ENCODE results near the gene TP53I11. TPM values are rescaled to one million over a fixed set of nuclear protein-coding genes. Genes with fewer than 3 reads are reported as not detected.

The TP53I11 gene
- total and polyA plus RNA-seq, 2 donors (not counting 1 experiment from before 2014, with no cell fraction given) = 25.0 to 229 TPM

DNA sequence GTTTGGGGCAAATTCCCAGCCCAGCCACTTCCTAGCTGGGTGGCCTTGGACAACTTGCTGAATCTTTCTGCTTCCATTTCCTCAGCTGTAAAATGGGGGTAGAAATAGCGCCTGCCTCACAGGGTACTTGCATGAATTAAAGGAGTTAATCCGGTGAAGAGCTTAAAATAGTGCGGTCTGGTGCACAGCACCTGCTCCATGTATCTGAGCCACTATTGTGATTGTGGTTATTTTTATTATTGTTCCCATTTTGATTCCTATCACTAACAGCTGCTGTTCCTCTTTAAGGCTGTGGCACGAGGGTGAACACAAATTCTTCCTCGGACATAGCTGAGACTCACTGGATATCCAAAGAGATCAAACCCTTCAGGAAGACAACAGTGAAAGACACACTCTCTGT is 46.9 kb upstream of the TP53I11 start:
- H3K9ac ChIP-seq (ENCODE audit: low read length) = no peak overlapping the region
- H3K4me3 Mint-ChIP-seq = no peak overlapping the region
- H3K9me3 Mint-ChIP-seq (ENCODE audit: insufficient read depth) = no peaks in the 10 kb centered on the region
- no peak overlapping the region for H3K4me2 ChIP-seq (replicated peaks; ENCODE audit: low read depth, low read length, poor library complexity, severe bottlenecking)
- H3K27ac ChIP-seq (ENCODE audit: low read length in 2 of 2) = no peak overlapping the region
- DNase-seq (no peak), ATAC-seq (ENCODE audit: low read depth) (no peak)
- POLR2A ChIA-PET = no interaction called here
- H4K20me1 ChIP-seq (ENCODE audit: control insufficient read depth, insufficient read depth, low read length, poor library complexity, severe bottlenecking) = no peaks in the 10 kb centered on the region
- no peaks in the 10 kb centered on the region for H3K36me3 ChIP-seq (replicated peaks in 1 of 2; ENCODE audit: control extremely low read depth in 1 of 2, control insufficient read depth in 1 of 2, extremely low read depth in 1 of 2, insufficient read depth in 2 of 2, low read length in 1 of 2)
- CTCF ChIA-PET = interaction anchor here (1.8 to 2.6 kb wide), 4 partner anchors 28 to 107 kb away, joined by 4 to 12 read pairs (median 6); no protein-coding TSS in a partner anchor
- TF ChIP-seq EZH2 (IDR thresholded peaks at IDR 0.05; ENCODE audit: borderline replicate concordance, insufficient read depth, low read depth, low read length, poor library complexity, severe bottlenecking) = no peak
- TF ChIP-seq, protein P1, sequence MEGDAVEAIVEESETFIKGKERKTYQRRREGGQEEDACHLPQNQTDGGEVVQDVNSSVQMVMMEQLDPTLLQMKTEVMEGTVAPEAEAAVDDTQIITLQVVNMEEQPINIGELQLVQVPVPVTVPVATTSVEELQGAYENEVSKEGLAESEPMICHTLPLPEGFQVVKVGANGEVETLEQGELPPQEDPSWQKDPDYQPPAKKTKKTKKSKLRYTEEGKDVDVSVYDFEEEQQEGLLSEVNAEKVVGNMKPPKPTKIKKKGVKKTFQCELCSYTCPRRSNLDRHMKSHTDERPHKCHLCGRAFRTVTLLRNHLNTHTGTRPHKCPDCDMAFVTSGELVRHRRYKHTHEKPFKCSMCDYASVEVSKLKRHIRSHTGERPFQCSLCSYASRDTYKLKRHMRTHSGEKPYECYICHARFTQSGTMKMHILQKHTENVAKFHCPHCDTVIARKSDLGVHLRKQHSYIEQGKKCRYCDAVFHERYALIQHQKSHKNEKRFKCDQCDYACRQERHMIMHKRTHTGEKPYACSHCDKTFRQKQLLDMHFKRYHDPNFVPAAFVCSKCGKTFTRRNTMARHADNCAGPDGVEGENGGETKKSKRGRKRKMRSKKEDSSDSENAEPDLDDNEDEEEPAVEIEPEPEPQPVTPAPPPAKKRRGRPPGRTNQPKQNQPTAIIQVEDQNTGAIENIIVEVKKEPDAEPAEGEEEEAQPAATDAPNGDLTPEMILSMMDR (IDR thresholded peaks at IDR 0.05) = no peak
- peaks cover 3% of the 10 kb centered on the region for H3K27me3 Mint-ChIP-seq
- peaks cover 5% of the 10 kb centered on the region for H3K4me1 Mint-ChIP-seq
- H3K4me3 ChIP-seq (ENCODE audit: control extremely low read depth in 1 of 5, extremely low read depth in 1 of 5, insufficient read depth in 1 of 5, low read depth in 2 of 5, low read length in 4 of 5) = no peak overlapping the region
- H3K27me3 ChIP-seq (replicated peaks in 1 of 4; ENCODE audit: control extremely low read depth in 1 of 4, control insufficient read depth in 3 of 4, insufficient read depth in 4 of 4, low read length in 3 of 4) = no peaks in the 10 kb centered on the region
- no peaks in the 10 kb centered on the region for H3K9me3 ChIP-seq (ENCODE audit: control extremely low read depth in 1 of 3, control insufficient read depth in 2 of 3, insufficient read depth in 1 of 3, low read length in 2 of 3)
- H3K79me2 ChIP-seq (ENCODE audit: control insufficient read depth, insufficient read depth, low read length) = no peaks in the 10 kb centered on the region
- no peaks in the 10 kb centered on the region for H3K4me1 ChIP-seq (ENCODE audit: control insufficient read depth in 2 of 2, insufficient read depth in 2 of 2, low read length in 2 of 2)
- H2AFZ ChIP-seq (ENCODE audit: insufficient read depth, low read depth, low read length, poor library complexity, severe bottlenecking) = no peak overlapping the region
- intact Hi-C loops (cut with micrococcal nuclease) = no loop called here
- no peak overlapping the region for H3K27ac Mint-ChIP-seq
- 83% methylated on average over 2 of the region's 5 CpGs for WGBS (ENCODE audit: insufficient coverage)

DNA sequence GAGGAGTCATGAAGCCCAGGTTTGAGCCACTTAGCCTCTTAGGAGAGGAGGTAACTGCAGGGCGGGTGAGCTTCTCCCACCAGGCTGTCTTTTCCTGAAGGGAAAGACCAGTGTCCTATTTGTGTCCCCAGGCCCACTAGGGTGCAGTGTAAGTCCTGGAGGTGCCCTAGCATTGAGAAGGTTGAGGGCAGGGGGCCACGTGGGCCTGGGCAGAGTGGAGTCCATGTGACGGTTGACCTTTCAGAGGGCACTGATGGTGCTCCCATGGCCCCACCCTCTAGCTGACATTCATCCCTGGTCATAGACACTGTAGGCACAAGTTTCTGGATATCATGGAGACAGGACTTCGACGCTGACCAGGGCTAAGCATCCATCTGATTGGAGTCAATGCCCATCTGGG is 44.1 kb upstream of the TP53I11 start:
- peak overlapping the region; percentile 38 for H3K27ac Mint-ChIP-seq
- CTCF ChIA-PET = interaction anchor here (1.4 kb wide), 1 partner anchor 8 kb away, joined by 3 read pairs; no protein-coding TSS in a partner anchor

More for the DNA sequence above, 44.1 kb upstream of the TP53I11 start:
- Histone ChIP-seq H3K27ac (ENCODE audit: low read length in 2 of 2) (no peak overlapping the region), H3K4me3 (ENCODE audit: control extremely low read depth in 1 of 5, extremely low read depth in 1 of 5, insufficient read depth in 1 of 5, low read depth in 2 of 5, low read length in 4 of 5) (no peak overlapping the region), H3K36me3 (replicated peaks in 1 of 2; ENCODE audit: control extremely low read depth in 1 of 2, control insufficient read depth in 1 of 2, extremely low read depth in 1 of 2, insufficient read depth in 2 of 2, low read length in 1 of 2) (no peaks in the 10 kb centered on the region), H3K4me2 (replicated peaks; ENCODE audit: low read depth, low read length, poor library complexity, severe bottlenecking) (no peak overlapping the region), H3K9ac (ENCODE audit: low read length) (no peak overlapping the region), H3K9me3 (ENCODE audit: control extremely low read depth in 1 of 3, control insufficient read depth in 2 of 3, insufficient read depth in 1 of 3, low read length in 2 of 3) (no peaks in the 10 kb centered on the region), H3K4me1 (ENCODE audit: control insufficient read depth in 2 of 2, insufficient read depth in 2 of 2, low read length in 2 of 2) (no peaks in the 10 kb centered on the region), H4K20me1 (ENCODE audit: control insufficient read depth, insufficient read depth, low read length, poor library complexity, severe bottlenecking) (no peaks in the 10 kb centered on the region), H3K27me3 (replicated peaks in 1 of 4; ENCODE audit: control extremely low read depth in 1 of 4, control insufficient read depth in 3 of 4, insufficient read depth in 4 of 4, low read length in 3 of 4) (no peaks in the 10 kb centered on the region), H3K79me2 (ENCODE audit: control insufficient read depth, insufficient read depth, low read length) (no peaks in the 10 kb centered on the region), H2AFZ (ENCODE audit: insufficient read depth, low read depth, low read length, poor library complexity, severe bottlenecking) (no peak overlapping the region)
- peaks cover 3% of the 10 kb centered on the region for H3K27me3 Mint-ChIP-seq
- WGBS (ENCODE audit: insufficient coverage) = 80% methylated on average over 4 of the region's 5 CpGs
- intact Hi-C loops (cut with micrococcal nuclease) = no loop called here
- ATAC-seq (ENCODE audit: low read depth) (no peak), DNase-seq (no peak)
- peaks cover 6% of the 10 kb centered on the region for H3K4me1 Mint-ChIP-seq
- POLR2A ChIA-PET = no interaction called here
- H3K9me3 Mint-ChIP-seq (ENCODE audit: insufficient read depth) = no peaks in the 10 kb centered on the region
- H3K4me3 Mint-ChIP-seq = no peak overlapping the region
- no peak for TF ChIP-seq EZH2 (IDR thresholded peaks at IDR 0.05; ENCODE audit: borderline replicate concordance, insufficient read depth, low read depth, low read length, poor library complexity, severe bottlenecking)
- TF ChIP-seq, protein P1 (IDR thresholded peaks at IDR 0.05) = no peak

All from B cell (primary cell).